HG03575 (cell line): ENCODE measurements around the gene RELCH.

Experiments
- ATAC-seq: cut with Tn5 transposase; IDR thresholded peaks from one replicate; pipeline ENCODE4 v1.9.1; 2021; ENCODE audit not compliant: unreplicated experiment, insufficient number of reproducible peaks, low FRiP score; ENCODE audit errors: extremely low read depth

Gene RELCH

DNA sequence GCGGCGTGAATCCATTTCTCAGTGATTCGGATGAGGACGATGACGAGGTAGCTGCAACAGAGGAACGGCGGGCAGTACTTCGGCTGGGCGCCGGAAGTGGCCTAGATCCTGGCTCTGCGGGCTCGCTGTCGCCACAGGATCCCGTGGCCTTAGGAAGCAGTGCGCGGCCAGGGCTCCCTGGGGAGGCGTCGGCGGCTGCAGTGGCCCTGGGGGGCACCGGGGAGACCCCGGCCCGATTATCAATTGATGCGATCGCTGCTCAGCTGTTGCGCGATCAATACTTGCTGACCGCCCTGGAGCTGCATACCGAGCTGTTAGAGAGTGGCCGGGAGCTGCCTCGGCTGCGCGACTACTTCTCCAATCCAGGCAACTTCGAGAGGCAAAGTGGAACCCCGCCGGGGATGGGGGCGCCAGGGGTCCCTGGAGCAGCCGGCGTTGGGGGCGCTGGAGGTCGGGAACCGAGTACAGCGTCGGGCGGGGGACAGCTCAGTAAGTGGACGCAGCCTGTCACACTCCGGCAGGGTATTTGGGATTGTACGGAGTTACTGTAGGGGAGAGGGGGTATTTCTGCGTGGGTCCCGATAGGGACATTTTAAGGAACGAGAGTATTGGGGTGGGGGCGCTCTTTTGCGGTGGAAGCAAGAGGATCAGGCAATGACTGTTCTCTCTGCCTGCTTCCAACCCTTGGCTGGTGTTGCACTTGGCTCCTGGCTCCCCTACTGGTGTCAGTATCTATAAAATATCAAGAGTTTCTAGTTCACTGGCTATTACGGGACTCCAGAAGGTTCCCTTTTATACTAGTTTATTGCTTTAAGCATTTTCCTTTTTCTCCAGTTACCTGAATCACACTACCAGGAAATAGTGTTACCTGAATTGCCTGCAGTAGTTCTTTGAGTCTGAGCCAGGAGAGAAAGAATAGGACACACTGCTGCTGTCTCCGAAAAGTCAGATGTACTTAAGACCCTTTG, 772 bp downstream of the RELCH start:
- no peak for ATAC-seq

DNA sequence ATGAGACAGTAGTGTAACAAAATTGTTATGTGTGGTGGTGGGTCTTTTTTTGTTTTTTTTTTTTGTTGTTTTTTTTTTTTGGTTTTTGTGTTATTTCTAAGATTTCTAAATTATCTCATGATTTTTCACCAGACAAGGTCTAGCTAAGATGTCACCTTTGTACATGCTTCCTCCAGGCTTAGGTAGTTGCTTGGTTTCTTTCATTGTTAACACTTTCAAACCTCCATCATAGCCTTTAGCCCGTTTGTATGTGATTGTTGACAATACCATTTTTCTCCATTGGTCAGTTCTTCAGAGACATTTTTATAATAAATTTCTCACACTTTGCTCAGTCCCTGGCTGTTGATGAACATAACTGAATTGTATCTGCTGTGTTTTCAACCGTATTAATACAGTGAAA, 2.2 kb downstream of the RELCH start:
- ATAC-seq = no peak

DNA sequence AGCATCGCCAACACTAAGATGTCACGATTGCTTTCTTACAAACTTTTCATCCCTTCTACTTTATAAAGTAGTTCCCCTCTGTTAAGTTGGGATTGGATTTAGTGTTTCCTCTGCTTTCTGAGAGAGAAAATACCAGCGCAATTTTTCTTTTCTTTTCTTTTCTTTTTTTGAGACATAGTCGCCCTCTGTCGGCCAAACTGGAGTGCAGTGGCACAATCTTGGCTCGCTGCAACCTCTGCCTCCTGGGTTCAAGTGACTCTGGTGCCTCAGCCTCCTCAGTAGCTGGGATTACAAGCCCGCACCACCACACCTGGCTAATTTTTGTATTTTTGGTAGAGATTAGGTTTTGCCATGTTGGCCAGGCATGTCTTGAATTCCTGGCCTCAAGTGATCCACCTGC, 9.0 kb downstream of the RELCH start:
- ATAC-seq = no peak

DNA sequence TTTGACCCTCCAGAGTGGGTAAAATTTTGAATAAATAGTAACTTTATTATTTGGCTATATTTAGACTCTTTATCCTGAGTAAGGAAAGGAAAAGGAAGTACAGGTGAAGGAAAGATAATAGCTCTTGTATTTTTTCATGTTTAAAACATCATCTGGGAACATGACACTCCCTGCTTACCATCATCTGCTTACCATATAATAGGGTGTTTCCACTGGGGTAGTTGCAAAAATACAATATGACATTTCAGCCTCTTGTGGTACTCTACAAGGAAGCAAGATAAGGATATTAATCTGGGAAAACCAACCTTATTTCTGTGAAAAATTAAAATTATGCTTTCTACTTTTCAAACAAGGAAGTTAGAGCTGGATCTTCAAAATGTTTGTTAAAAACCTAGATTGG, 9.9 kb downstream of the RELCH start:
- ATAC-seq = no peak

DNA sequence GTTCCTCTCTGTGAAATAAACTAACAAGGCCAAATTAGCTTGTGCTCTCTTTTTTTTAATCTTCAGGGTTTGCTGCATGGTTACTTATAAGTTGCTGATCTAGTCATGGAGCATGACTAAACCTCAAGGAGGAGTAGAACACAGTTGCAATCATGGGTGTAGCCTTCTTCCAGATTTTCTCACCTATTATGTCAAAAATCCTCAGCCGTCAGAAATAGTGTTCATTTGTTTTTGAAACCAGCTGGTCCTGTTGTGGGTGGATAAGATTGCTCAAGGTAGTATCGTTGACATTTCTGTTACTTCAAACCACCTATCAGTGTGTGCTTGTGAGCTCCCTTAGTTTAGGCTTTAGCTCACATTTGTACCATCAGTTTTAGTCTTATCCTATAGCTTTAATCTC, 11.2 kb downstream of the RELCH start:
- no peak for ATAC-seq

DNA sequence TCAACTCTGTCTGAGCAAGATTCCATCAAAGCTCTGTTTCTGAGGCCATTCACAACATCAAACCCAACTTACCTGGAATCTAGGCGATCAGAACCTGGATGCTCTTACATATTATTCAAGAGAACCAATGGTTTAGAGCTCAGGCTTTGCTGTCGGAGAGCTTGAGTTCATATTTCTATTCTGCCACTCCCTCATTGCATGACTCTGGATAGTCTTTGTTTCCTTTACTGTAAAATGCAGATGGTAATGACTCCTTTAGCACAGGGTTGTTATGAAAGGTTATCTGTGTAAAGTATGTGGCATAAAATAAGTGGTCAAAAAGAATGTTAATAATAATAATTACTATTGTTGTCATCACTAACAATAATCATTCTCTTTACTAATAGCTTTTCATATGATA, 12.6 kb downstream of the RELCH start:
- ATAC-seq = no peak

DNA sequence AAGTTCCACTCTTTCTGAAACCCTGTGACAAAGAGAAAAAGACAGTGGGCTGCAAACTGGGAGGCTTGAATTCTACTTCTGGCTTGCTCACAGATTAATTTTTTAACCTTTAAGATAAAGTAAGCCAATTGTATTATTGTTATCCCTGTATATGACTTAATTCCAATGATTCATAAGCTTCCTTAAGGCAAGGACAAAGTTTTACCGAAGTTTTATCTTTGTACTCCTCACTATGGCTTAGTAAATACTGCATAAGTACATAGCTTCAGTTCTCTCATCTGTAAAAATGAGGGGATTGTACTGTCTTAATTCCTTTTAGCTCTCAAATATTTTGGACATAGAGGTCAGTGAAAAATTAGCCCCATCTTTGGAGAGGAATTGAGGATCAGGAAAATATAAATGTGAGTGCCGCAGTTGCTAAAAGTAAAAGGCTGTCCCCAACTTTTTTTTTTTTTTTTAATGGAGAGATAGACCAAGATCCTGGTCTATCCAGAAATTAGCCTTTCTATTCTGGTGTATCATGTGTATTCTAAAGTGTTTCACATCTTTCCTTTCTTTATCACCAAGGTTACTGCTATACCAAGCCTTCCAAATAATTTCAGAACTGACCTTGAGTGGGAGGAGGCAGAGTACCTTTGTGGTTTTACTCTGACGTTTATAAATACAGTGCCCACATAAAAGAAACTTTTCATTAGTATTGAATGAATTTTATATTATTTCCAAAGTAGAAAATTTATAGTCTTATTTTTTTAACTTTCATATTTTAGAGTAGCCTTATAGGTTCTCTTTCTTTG, 13.3 kb downstream of the RELCH start:
- ATAC-seq = no peak

DNA sequence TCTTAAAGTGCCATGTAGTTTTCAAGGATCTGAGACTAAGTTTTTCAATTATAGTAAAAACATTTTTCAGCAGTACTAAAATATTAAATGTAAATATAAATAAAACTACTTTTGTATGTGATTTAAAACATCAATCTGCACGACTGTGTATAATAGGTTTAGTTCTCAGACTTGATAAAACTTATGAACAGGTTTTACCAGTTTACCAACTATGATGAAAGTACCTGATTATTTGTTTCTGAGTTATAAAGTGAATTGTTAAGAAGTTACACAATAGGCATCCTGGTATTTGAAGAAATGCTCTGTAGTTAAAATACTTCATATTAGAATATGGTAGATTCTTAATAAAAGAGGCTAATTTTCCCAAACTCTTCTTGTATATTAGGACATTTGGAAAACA, 14.8 kb downstream of the RELCH start:
- no peak for ATAC-seq

DNA sequence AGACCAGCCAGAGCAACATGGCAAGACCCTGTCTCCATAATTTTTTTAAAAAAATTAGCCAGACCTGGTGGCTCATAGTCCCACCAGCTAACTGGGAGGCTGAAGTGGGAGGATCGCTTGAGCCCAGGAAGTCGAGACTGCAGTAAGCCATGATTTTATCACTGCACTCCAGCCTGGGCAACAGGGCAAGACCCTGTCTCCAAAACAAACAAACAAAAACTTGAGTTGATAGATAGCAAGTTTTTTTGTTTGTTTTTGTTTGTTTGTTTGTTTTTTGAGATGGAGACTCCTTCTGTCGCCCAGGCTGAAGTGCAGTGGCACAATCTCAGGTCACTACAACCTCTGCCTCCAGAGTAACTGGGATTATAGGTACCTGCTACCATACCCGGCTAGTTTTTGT, 18.8 kb downstream of the RELCH start:
- no peak for ATAC-seq

DNA sequence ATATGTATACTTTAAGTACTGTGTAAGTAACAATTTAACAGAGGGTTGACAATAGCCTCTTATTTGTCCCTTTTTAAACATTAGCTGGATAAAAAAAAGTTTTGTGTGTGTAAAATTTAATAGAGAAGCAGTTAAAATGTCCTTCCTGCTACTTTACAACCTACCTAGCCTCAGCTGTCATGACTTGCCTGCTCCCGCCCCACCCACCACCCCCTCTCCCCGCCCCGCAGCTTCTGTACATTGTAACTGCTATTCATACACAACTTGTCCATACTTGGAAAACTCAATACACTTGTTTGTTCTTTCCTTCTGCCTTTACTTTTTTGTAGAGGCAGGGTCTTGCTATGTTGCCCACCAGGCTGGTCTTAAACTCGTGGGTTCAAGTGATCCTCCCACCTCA, 19.5 kb downstream of the RELCH start:
- no peak for ATAC-seq

DNA sequence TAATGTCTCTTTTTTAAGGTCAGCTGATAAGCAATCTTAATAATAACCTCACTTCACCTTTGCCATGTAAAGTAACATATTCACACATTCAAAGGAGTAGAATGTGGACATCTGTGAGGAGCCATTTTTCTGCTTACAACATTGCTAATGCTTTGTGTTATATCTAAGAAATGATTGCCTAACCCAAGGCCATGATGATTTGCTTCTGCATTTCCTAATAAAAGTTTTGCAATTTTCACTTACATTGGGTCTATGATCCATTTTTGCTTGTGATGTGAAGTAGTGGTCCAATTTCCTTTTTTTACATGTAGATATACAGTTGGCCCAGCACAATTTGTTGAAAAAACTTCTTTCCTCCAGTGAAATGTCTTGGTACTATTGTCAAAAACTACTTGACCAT, 22.0 kb downstream of the RELCH start:
- no peak for ATAC-seq

DNA sequence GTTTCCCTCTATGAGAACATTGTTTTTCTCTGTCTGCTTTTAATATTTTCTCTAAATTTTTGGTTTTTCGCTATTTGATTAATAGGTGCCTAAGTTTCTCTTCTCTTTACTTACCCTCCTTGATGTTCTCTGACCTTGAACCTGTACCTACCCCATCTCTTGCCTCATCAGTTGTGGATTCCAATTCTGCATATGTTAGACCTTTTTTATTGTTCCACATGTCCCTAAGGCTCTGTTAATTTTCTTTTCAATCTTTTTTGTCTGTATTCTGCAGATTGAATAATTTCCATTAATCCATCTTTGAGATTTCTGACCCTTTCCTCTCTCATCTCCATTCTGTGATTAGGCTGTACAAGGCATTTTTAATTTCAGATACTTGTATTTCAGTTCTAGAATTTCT, 23.1 kb downstream of the RELCH start:
- no peak for ATAC-seq

DNA sequence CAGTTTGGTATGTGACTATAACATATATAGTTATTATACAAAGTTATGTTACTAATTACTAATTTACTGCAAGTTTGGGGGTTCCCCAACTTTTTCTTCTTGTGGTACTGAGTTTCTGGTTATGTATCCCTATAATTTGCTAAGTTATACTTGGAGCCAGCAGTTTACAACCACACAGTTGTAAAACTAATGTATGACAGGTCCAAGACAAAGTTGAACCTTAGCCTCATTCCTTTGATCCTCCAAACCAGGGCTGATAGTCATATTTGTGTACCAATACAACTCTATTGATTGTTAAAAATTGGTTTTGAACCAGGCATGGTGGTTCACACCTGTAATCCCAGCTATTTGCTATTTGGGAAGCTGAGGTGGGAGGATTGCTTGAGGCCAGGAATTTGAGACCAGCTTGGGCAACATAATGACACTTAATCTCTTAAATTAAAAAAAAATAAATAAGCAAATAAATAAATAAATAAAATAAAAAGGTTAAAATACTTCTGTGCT, 24.3 kb downstream of the RELCH start:
- no peak for ATAC-seq

DNA sequence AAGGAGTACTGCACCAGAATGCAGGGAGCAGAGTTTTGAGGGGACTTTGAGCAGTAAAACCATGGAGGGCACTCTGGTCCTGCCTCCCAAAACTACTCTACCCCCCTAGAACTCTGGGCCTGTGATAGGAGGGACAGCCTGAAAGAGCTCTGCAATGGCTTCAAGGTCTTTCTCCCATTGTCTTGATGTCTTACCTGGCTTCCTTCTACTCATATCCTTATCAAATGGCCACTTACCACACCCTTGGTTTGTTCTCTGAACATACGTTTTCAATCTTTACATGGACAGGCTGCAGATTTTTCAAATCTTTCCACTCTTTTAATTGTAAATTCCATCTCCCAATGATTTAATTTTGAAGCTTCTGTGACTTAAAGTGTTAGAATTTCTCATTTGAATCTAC, 27.7 kb downstream of the RELCH start:
- ATAC-seq = no peak

DNA sequence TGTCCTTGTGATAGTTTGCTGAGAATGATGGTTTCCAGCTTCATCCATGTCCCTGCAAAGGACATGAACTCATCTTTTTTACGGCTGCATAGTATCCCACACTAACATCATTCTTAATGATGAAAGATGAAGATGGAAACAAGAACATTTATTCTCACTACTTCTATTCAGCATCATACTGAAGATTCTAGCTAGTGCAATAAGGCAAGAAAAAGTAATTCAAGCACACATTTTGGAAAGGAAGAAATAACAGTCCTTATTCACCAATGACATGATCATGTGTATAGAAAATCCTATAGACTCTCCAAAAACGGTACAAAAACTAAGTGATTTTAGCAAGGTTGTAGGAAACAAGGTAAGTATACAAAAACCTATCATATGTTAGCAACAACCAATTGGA, 37.2 kb downstream of the RELCH start:
- no peak for ATAC-seq

DNA sequence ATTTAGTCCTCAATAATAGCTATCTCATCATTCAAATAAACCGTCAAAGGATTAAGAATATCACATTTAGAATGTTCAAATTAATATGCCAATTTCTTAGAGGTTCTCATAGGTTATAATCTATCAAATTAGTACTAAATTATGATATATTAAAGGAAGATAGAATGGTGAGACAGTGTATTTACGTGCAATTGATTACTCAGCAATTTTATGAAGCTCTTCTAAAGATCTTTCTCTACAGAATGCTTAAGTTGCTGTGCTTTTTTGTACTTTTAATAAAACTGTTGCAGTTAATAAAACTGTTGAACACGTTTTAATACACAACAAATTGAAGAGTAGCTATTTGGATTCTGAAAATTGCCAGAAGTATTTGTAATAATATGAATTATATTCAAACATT, 39.0 kb downstream of the RELCH start:
- ATAC-seq = no peak

DNA sequence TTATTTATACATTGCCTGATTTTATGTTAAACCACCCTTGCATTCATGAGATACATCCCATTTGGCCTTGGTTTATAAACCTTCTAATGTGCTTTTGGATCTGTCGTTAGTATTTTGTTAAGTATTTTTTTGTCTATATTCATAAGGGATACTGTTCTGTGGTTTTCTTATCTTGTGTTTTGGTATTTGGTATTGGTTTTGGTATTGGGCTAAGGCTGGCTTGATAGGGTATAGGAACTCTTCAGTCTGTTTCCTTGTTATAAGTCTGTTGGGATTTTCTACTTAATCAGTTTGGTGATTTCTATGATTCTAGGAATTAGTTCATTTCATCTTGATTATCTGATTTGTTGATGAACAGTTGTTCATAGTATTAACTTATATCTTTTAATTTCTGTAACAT, 49.2 kb downstream of the RELCH start:
- ATAC-seq = no peak

DNA sequence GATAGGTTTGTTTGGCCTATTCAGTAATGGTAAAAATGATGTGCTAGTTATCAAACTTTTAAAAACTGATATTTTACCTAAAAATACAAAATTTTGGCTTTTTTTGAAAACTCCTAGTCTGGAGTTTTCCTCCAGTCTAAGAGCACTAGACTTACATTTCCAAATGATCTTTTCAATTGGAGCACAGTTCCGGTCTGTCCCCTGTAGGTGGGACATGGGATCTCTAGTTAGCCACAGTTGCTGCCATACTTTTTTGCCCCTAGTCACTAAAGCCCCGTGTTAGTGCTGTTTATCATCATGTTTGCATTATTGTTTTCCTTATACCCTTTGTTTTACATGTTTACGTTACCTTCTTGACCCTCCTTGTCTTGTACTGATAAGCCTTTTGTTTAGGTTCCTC, 52.4 kb downstream of the RELCH start:
- ATAC-seq = no peak

DNA sequence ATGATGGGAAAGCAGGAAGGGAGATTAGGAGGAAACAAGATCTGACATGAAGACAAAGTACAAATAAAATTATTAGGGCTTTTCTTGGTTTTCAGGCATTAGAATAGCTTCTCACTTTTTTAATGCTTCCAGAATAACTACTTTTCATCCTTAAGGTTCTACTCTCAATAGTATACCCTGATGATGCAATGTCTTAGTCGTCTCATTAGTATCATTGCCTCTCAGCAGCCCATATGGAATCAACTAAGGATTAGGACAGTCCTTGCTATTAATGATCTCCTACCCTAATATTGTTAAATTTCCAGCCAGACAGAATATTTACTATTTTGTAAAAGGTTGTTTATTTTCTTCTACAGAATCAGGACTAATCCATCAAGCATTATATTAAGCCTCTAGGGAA, 55.9 kb downstream of the RELCH start:
- no peak for ATAC-seq

DNA sequence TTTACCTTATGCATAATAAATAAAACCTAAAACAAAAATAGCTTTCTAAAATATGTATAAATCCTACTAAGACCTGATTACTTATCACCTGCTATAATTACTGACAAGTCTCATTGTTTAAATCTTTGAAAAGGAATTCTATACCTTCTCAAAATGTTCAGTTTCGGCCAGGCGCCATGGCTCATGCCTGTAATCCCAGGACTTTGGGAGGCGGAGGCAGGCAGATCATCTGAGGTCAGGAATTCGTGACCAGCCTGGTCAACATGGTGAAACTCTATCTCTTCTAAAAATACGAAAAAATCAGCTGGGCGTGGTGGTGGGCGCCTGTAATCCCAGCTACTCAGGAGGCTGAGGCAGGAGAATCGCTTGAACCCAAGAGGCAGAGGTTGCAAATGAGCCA, 58.1 kb downstream of the RELCH start:
- no peak for ATAC-seq
